DND-41 (cell line): ENCODE results near the gene PGA3.

Experiments
- ATAC-seq: fragments of 200-7000 bp; cut with Tn5 transposase; 3 replicates; pipeline ENCODE4 v1.9.1; 2021; ENCODE audit warnings: low read depth; ENCODE audit not compliant: insufficient read depth
- DNase-seq: peaks from one replicate; pipeline ENCODE4 v3.0.0-alpha.2; 2020
- H2AFZ ChIP-seq: 2 replicates; pipeline ENCODE4 v1.6.0; 2012; ENCODE audit warnings: low read depth, low read length
- H3K27ac ChIP-seq: 2 replicates; pipeline ENCODE4 v1.5.1; 2012; ENCODE audit warnings: low read length, inconsistent platforms
- H3K27me3 ChIP-seq: fragments of 200-600 bp; sonication (generic); 2 replicates; pipeline ENCODE4 v1.6.0; 2012; ENCODE audit warnings: low read length, mild to moderate bottlenecking, inconsistent platforms; ENCODE audit not compliant: insufficient read depth, poor library complexity
- H3K36me3 ChIP-seq: 2 replicates; pipeline ENCODE4 v1.5.1; 2012; ENCODE audit warnings: low read length, inconsistent platforms; ENCODE audit not compliant: insufficient read depth
- H3K4me1 ChIP-seq: 2 replicates; pipeline ENCODE4 v1.5.1; 2012; ENCODE audit warnings: mild to moderate bottlenecking, low read length; ENCODE audit not compliant: insufficient read depth
- H3K4me2 ChIP-seq: 2 replicates; pipeline ENCODE4 v1.6.0; 2012; ENCODE audit warnings: mild to moderate bottlenecking, moderate library complexity, low read length, inconsistent platforms; ENCODE audit not compliant: insufficient read depth
- H3K4me3 ChIP-seq, 2 experiments: fragments of 200-600 bp in 1 of 2; shearing (Covaris generic) in 1 of 2; 2 replicates each; pipeline ENCODE4 v1.5.1; 2012 to 2016; ENCODE audit warnings: inconsistent platforms in 2 of 2, low read length in 2 of 2, mild to moderate bottlenecking in 2 of 2, low read depth in 1 of 2, moderate library complexity in 1 of 2
- H3K79me2 ChIP-seq: 2 replicates; pipeline ENCODE4 v1.6.0; 2012; ENCODE audit warnings: low read length, inconsistent platforms; ENCODE audit not compliant: insufficient read depth
- H3K9ac ChIP-seq: 2 replicates; pipeline ENCODE4 v1.6.0; 2012; ENCODE audit warnings: low read depth, mild to moderate bottlenecking, inconsistent platforms, low read length, moderate library complexity
- H3K9me3 ChIP-seq: 2 replicates; pipeline ENCODE4 v1.5.1; 2012; ENCODE audit warnings: low read length, moderate library complexity, mild to moderate bottlenecking, inconsistent platforms; ENCODE audit not compliant: insufficient read depth, severe bottlenecking
- H4K20me1 ChIP-seq: 2 replicates; pipeline ENCODE4 v1.6.0; 2012; ENCODE audit warnings: low read length; ENCODE audit not compliant: insufficient read depth
- EZH2 ChIP-seq: IDR thresholded peaks from 3 replicates; pipeline ENCODE4 v1.6.1; 2012; ENCODE audit warnings: borderline replicate concordance, low read depth, mild to moderate bottlenecking, moderate library complexity, low read length, inconsistent platforms; ENCODE audit not compliant: severe bottlenecking
- TF ChIP-seq, protein P1 (sequence below): IDR thresholded peaks from 2 replicates; pipeline ENCODE4 v1.5.1; 2012; ENCODE audit warnings: borderline replicate concordance, low read length, moderate library complexity, mild to moderate bottlenecking; ENCODE audit not compliant: poor library complexity, severe bottlenecking; ENCODE audit errors: extremely low read depth

Gene PGA3

DNA sequence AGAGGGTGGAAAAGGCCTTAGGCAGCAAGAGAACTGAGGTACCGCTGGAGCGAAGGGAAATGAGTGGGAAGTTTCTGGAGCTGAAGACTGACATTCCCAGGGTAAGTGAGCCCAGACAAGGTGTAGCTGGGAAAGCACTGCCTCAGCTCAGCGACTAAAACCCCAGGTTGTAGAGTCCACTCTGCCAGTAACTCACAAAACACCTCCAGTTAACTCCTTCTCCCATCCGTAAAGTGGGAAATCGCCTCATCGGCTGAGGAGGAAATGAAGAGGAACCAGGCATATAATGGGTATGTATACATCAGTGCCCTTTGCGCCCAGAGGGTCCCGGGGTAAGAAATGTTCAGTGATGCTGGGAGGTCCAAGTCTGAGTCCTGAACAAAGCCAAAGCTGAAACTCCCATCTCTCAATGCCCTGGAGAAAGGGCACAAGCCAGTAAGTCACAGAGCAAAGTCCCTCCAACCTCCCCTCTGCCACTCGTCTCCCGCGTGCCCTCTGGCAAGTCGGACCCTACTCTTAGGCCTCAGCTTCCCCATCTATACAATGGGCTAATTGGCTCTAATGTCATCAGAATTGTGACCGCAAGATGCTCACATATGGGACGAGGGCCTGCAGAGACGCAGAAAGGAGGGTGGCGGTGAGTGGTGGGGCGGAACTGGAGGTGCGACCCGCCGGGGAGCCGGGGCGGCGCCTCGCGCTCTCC, 42.7 kb upstream of the PGA3 start:
- Histone ChIP-seq H3K27ac (peak overlapping the region; percentile 66), H4K20me1 (no peaks in the 10 kb centered on the region), H3K4me1 (peaks cover 23% of the 10 kb centered on the region), H3K79me2 (no peaks in the 10 kb centered on the region), H3K9me3 (no peaks in the 10 kb centered on the region), H2AFZ (peak overlapping the region; percentile 77), H3K4me2 (peak overlapping the region; percentile 85), H3K36me3 (no peaks in the 10 kb centered on the region), H3K27me3 (no peaks in the 10 kb centered on the region), H3K4me3 (peak overlapping the region; percentile 13 to 65; a peak in 3 of 4 replicates), H3K9ac (peak overlapping the region; percentile 54)
- no peak for TF ChIP-seq EZH2
- TF ChIP-seq, protein P1, sequence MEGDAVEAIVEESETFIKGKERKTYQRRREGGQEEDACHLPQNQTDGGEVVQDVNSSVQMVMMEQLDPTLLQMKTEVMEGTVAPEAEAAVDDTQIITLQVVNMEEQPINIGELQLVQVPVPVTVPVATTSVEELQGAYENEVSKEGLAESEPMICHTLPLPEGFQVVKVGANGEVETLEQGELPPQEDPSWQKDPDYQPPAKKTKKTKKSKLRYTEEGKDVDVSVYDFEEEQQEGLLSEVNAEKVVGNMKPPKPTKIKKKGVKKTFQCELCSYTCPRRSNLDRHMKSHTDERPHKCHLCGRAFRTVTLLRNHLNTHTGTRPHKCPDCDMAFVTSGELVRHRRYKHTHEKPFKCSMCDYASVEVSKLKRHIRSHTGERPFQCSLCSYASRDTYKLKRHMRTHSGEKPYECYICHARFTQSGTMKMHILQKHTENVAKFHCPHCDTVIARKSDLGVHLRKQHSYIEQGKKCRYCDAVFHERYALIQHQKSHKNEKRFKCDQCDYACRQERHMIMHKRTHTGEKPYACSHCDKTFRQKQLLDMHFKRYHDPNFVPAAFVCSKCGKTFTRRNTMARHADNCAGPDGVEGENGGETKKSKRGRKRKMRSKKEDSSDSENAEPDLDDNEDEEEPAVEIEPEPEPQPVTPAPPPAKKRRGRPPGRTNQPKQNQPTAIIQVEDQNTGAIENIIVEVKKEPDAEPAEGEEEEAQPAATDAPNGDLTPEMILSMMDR: no peak
- ATAC-seq (no peak), DNase-seq (no peak)

DNA sequence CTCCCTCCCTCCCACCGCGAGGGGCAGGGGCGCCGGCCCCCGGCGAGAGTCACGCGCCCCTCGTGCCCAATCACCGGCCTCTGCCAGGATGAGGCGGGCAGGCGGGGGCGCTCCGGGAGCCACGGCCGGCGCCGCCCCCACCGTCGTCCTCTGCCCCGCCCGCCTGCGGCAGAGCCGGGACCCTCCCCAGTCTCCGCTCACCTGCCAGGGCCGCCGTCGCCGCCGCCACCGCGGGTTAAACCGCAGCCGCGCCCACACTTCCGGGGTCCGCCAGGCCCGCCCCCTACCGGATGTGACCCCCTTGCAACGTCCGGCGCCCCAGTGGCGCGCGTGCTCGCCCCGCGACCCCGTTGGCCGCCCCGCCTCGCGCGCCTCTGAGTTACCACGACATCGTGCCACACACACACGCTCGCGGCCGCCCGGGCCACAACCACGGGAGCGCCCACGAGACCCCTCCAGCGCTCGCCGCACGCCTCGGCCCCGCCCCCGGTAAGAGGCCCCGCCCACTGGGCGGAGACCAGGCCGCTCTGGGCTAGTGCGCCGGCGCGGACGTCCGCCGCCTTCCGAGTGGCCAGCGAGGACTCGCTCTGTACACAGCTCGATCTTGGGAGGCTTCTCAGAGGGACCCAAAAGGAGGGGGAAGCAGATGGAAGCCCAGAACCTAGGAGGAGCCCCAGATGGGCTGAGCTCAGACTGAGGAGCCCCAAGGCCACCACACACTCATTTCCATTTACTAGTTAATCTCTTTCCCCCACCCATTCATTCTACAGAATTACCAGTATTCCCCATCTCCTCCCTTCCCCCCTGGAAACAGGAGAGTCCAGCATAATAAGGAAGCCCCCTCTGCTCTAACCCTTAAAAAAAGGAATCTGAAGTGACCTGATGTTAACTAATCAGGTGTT, 41.9 kb upstream of the PGA3 start, which contains the start of gene VPS37C:
TSS of gene VPS37C (minus strand) at position 237 of the 902 bp plus-strand sequence. CDS start 22,597 bp downstream, outside the sequence.
- peak within 1 kb of the TSS; percentile 85 for H3K4me2 ChIP-seq
- peak within 1 kb of the TSS; percentile 27 to 65; a peak in 3 of 4 replicates for H3K4me3 ChIP-seq
- peak; percentile 87 for ATAC-seq
- H3K9ac ChIP-seq: peak within 1 kb of the TSS; percentile 54
- H3K27ac ChIP-seq: peak within 1 kb of the TSS; percentile 66
- peak within 1 kb of the TSS; percentile 79 for H2AFZ ChIP-seq
- DNase-seq: peak; percentile 93
- no peaks in the 10 kb centered on the region for H3K36me3 ChIP-seq
- H3K4me1 ChIP-seq: peaks cover 23% of the 10 kb centered on the region
- H4K20me1 ChIP-seq: no peaks in the 10 kb centered on the region
- no peaks in the 10 kb centered on the region for H3K27me3 ChIP-seq
- H3K9me3 ChIP-seq: no peaks in the 10 kb centered on the region
- no peaks in the 10 kb centered on the region for H3K79me2 ChIP-seq
- TF ChIP-seq EZH2: no peak
- TF ChIP-seq, protein P1: no peak

DNA sequence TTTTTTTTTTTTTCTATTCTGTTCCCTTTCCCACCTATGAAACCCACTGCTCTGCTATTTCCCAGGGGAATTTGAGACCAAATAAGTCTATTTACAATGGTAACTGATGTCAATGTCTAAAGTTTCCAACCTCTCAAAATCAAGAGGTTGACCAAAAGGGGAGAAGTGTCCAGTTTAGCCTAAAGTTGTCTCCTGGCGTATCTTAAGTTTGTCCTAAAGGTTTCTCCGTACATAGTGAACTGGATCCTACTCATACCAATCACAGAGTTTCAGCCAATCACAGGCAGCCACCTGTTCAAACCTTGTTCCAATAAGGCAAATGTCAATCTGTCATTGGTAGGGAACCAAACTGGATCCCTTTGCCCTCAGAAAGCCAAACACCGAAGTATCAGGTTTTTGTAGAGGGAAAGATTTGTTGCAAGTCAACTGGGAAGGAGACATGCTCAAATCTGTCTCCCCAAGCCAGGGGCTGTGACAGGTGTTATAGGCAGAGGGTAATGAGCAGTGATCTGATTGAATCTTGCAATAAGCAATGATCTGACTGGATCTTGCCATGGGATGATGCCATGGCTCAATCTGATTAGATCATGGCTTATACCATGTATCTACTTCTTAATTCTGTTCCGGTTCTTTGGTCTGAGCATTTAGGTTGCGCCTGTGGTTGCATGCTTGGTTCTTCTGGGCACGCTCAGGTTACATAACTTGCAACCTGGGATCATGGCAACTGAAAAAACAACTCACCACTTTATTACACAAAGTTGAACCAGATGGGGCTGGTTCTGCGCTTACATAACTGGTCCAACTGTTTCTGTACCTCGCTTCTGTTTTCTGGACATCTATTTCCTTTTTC, 41.0 kb upstream of the PGA3 start:
- peak overlapping the region; percentile 54 for H3K9ac ChIP-seq
- H3K4me3 ChIP-seq: peak overlapping the region; percentile 27 to 65; a peak in 3 of 4 replicates
- no peak for TF ChIP-seq EZH2
- TF ChIP-seq, protein P1: no peak
- H3K27ac ChIP-seq: peak overlapping the region; percentile 65; the same call in 1 of the 2 replicates
- peaks cover 23% of the 10 kb centered on the region for H3K4me1 ChIP-seq
- H4K20me1 ChIP-seq: no peaks in the 10 kb centered on the region
- H2AFZ ChIP-seq: peak overlapping the region; percentile 79
- H3K9me3 ChIP-seq: no peaks in the 10 kb centered on the region
- H3K79me2 ChIP-seq: no peaks in the 10 kb centered on the region
- no peaks in the 10 kb centered on the region for H3K36me3 ChIP-seq
- DNase-seq (no peak), ATAC-seq (no peak)
- H3K27me3 ChIP-seq: no peaks in the 10 kb centered on the region
- H3K4me2 ChIP-seq: peak overlapping the region; percentile 85
